OCI-LY1 (cell line): ENCODE measurements around the gene CTNNA2.

Experiments
- H2AFZ ChIP-seq: fragments of 200-600 bp; sonication (generic), shearing (Covaris generic); 2 replicates; pipeline ENCODE4 v1.6.0; 2014; ENCODE audit warnings: antibody characterized with exemption, mild to moderate bottlenecking, low read length
- H3F3A ChIP-seq: fragments of 200-600 bp; sonication (generic), shearing (Covaris generic); 2 replicates; pipeline ENCODE4 v1.6.0; 2014; ENCODE audit warnings: mild to moderate bottlenecking, antibody characterized with exemption, low read length, moderate library complexity; ENCODE audit not compliant: insufficient read depth
- H3K27ac ChIP-seq: fragments of 200-600 bp; sonication (generic); 2 replicates; pipeline ENCODE4 v1.5.1; 2014; ENCODE audit warnings: low read length, mixed run types, mild to moderate bottlenecking, low read depth; ENCODE audit not compliant: poor library complexity, severe bottlenecking
- H3K27me3 ChIP-seq: fragments of 200-600 bp; sonication (generic); 2 replicates; pipeline ENCODE4 v1.6.0; 2014; ENCODE audit warnings: antibody characterized with exemption, mild to moderate bottlenecking, low read length, moderate library complexity; ENCODE audit not compliant: insufficient read depth
- H3K36me3 ChIP-seq: fragments of 200-600 bp; sonication (generic); 2 replicates; pipeline ENCODE4 v1.6.1; 2014; ENCODE audit warnings: mild to moderate bottlenecking, antibody characterized with exemption, low read length, moderate library complexity, mixed read lengths; ENCODE audit not compliant: insufficient read depth
- H3K4me1 ChIP-seq: fragments of 200-600 bp; sonication (generic); 2 replicates; pipeline ENCODE4 v1.5.1; 2014; ENCODE audit warnings: mild to moderate bottlenecking, low read length, moderate library complexity; ENCODE audit not compliant: insufficient read depth, severe bottlenecking
- H3K4me2 ChIP-seq: fragments of 200-600 bp; sonication (generic), shearing (Covaris generic); 2 replicates; pipeline ENCODE4 v1.6.1; 2014; ENCODE audit warnings: low read length
- H3K4me3 ChIP-seq: fragments of 200-600 bp; sonication (generic); 2 replicates; pipeline ENCODE4 v1.5.1; 2014; ENCODE audit warnings: low read length, low read depth, mild to moderate bottlenecking, mixed read lengths; ENCODE audit not compliant: poor library complexity, severe bottlenecking
- H3K79me2 ChIP-seq: fragments of 200-600 bp; shearing (Covaris generic); 2 replicates; pipeline ENCODE4 v1.6.1; 2016; ENCODE audit warnings: mixed run types, low read length, mixed read lengths; ENCODE audit not compliant: insufficient read depth
- H3K9ac ChIP-seq: fragments of 200-600 bp; sonication (generic), shearing (Covaris generic); 2 replicates; pipeline ENCODE4 v1.6.1; 2014; ENCODE audit warnings: mild to moderate bottlenecking, low read length, mixed read lengths
- H3K9me2 ChIP-seq: fragments of 200-600 bp; sonication (generic), shearing (Covaris generic); 2 replicates; pipeline ENCODE4 v1.6.1; 2014; ENCODE audit warnings: low read depth, mild to moderate bottlenecking, low read length, mixed read lengths
- H3K9me3 ChIP-seq: fragments of 200-600 bp; shearing (Covaris generic); 2 replicates; pipeline ENCODE4 v1.6.1; 2014; ENCODE audit warnings: low read length, mixed read lengths
- H4K20me1 ChIP-seq: fragments of 200-600 bp; sonication (generic), shearing (Covaris generic); 2 replicates; pipeline ENCODE4 v1.6.0; 2016; ENCODE audit warnings: mild to moderate bottlenecking, low read length; ENCODE audit not compliant: insufficient read depth
- CTCF ChIP-seq: fragments of 200-600 bp; sonication (generic), shearing (Covaris generic); IDR thresholded peaks from 2 replicates; pipeline ENCODE4 v1.5.1; 2017; ENCODE audit warnings: mild to moderate bottlenecking, antibody characterized with exemption, low read length, moderate library complexity, mixed read lengths
- EZH2 ChIP-seq: fragments of 200-600 bp; sonication (generic), shearing (Covaris generic); IDR thresholded peaks from 2 replicates; pipeline ENCODE4 v1.8.0; 2017; ENCODE audit warnings: borderline replicate concordance, mixed run types, mild to moderate bottlenecking, antibody characterized with exemption, low read length, moderate library complexity, mixed read lengths

CTNNA2 gene

GRCh38 chr2:80517316-80517715, 1004.5 kb downstream of the CTNNA2 start:
- Histone ChIP-seq H3K4me3 (no peak overlapping the region), H3K4me2 (no peak overlapping the region), H2AFZ (no peak overlapping the region), H3K9ac (no peak overlapping the region), H3F3A (no peaks in the 10 kb centered on the region), H3K4me1 (no peaks in the 10 kb centered on the region), H4K20me1 (no peaks in the 10 kb centered on the region), H3K27ac (no peak overlapping the region), H3K27me3 (no peaks in the 10 kb centered on the region), H3K9me2 (no peaks in the 10 kb centered on the region), H3K79me2 (no peaks in the 10 kb centered on the region), H3K9me3 (no peaks in the 10 kb centered on the region), H3K36me3 (no peaks in the 10 kb centered on the region; the same call in 1 of the 2 replicates)
- no peak for TF ChIP-seq EZH2
- TF ChIP-seq CTCF = no peak

GRCh38 chr2:80519121-80519643, 1006.3 kb downstream of the CTNNA2 start:
- no peak overlapping the region for H3K27ac ChIP-seq
- H3K9me3 ChIP-seq = no peaks in the 10 kb centered on the region
- no peak overlapping the region for H3K4me2 ChIP-seq
- no peaks in the 10 kb centered on the region for H3K27me3 ChIP-seq
- TF ChIP-seq CTCF (no peak), EZH2 (no peak)
- no peak overlapping the region for H3K4me3 ChIP-seq
- H3K4me1 ChIP-seq = no peaks in the 10 kb centered on the region
- no peaks in the 10 kb centered on the region for H4K20me1 ChIP-seq
- H3K36me3 ChIP-seq = no peaks in the 10 kb centered on the region; the same call in 1 of the 2 replicates
- H2AFZ ChIP-seq = no peak overlapping the region
- no peaks in the 10 kb centered on the region for H3K9me2 ChIP-seq
- no peaks in the 10 kb centered on the region for H3K79me2 ChIP-seq
- H3F3A ChIP-seq = no peaks in the 10 kb centered on the region
- H3K9ac ChIP-seq = no peak overlapping the region

- Histone ChIP-seq H4K20me1 (no peaks in the 10 kb centered on the region), H3K79me2 (no peaks in the 10 kb centered on the region), H3K27ac (no peak overlapping the region), H3K4me2 (no peak overlapping the region), H3K9ac (no peak overlapping the region), H2AFZ (no peak overlapping the region), H3K4me1 (peaks cover 3% of the 10 kb centered on the region), H3K9me2 (no peaks in the 10 kb centered on the region), H3K36me3 (no peaks in the 10 kb centered on the region), H3F3A (no peaks in the 10 kb centered on the region), H3K4me3 (no peak overlapping the region), H3K9me3 (no peaks in the 10 kb centered on the region), H3K27me3 (no peaks in the 10 kb centered on the region)
- no peak for TF ChIP-seq CTCF
- TF ChIP-seq EZH2 = no peak
Measured at GRCh38 chr2:80519699-80520291, 1006.9 kb downstream of the CTNNA2 start.
